ENCODE data around the gene ZNF883.

ZNF883 gene

DNA sequence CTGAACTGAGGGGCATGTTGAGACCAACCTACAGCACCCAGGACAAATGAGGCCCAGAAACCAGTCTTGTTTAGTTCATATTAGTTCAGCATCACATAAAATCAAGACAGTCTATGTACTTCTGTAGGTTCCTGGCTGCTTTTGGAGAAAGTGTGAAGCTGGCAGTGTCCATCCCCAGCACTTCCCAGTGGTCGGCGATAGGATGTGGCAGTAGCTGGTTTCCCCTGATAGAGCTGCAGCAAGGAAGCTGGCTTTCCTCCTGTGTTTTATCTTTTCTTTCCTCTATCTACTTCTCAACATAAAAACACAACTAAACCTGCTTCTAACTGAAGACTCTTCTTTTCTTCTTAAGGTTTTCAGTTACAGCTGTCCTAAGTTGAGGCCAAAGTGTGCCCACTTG lies 78.3 kb downstream of the ZNF883 start:
- no peak for DNase-seq (ENCODE audit: extremely low read depth, insufficient read length)
- no peak overlapping the region for H3K4me3 ChIP-seq (replicated peaks; ENCODE audit: low read depth, low read length)
- H3K36me3 ChIP-seq (ENCODE audit: control insufficient read depth, insufficient read depth, low read length): no peaks in the 10 kb centered on the region
- no peaks in the 10 kb centered on the region; the same call in 1 of the 2 replicates for H3K27me3 ChIP-seq (replicated peaks; ENCODE audit: control insufficient read depth, insufficient read depth, low read length)
- TF ChIP-seq CTCF (IDR thresholded peaks at IDR 0.05; ENCODE audit: insufficient read depth, low read length, poor library complexity, severe bottlenecking): no peak

DNA sequence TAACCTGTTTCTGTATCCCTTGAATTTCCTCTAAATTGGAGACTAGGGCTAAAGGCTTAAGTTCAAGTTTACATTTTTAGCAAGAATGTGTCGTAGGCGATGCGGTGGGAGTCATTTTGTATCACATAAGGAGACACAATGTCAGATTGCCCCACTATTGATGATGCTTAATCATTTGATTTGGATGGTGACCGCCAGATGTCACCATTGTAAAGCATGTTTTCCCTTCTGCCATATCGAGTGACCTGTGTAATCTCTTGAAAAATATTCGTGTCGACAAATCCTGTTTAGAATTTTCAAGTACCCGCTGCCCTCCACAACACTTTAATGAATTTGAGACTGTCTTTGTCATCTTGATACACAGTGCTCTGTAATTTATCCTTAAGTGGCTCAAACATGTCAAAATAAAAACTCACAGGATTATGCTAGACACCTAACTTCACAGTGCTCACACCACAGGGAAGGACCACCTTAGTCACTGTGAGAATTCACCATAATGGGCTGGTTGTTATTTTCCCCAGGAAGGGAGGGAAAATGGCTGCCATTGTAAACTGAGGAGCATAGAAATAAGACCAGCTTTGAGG lies 86.8 kb downstream of the ZNF883 start:
- TF ChIP-seq CTCF (IDR thresholded peaks at IDR 0.05; ENCODE audit: insufficient read depth, low read length, poor library complexity, severe bottlenecking): peak; percentile 36
- Histone ChIP-seq H3K36me3 (ENCODE audit: control insufficient read depth, insufficient read depth, low read length) (no peaks in the 10 kb centered on the region), H3K27me3 (replicated peaks; ENCODE audit: control insufficient read depth, insufficient read depth, low read length) (no peaks in the 10 kb centered on the region), H3K4me3 (replicated peaks; ENCODE audit: low read depth, low read length) (no peak overlapping the region)
- DNase-seq (ENCODE audit: extremely low read depth, insufficient read length): no peak

- DNase-seq (ENCODE audit: extremely low read depth, insufficient read length): no peak
- Histone ChIP-seq H3K36me3 (ENCODE audit: control insufficient read depth, insufficient read depth, low read length) (no peaks in the 10 kb centered on the region), H3K27me3 (replicated peaks; ENCODE audit: control insufficient read depth, insufficient read depth, low read length) (no peaks in the 10 kb centered on the region), H3K4me3 (replicated peaks; ENCODE audit: low read depth, low read length) (no peak overlapping the region)
- TF ChIP-seq CTCF (IDR thresholded peaks at IDR 0.05; ENCODE audit: insufficient read depth, low read length, poor library complexity, severe bottlenecking): peak; percentile 74
Observed at GRCh38 chr9:112921549-112921948, 90.4 kb downstream of the ZNF883 start.

DNA sequence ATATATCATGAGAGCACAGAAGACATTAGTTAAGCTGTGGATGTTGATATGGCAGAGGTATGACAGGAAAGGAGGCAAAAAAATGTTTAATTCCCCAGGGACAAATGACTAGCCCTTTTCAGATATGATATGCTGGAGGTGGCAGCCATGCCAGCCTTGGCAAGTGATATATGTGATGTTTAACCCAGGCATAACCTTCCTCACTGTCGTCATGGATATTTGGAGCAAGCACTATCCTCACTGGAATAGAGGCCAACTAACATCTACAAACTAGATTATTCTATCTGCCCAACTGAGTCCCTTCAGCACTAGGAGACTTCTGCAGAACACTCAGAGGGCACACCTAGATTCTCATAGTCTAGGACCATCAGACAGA lies 94.0 kb downstream of the ZNF883 start:
- no peaks in the 10 kb centered on the region for H3K36me3 ChIP-seq (ENCODE audit: control insufficient read depth, insufficient read depth, low read length)
- DNase-seq (ENCODE audit: extremely low read depth, insufficient read length): no peak
- no peak for TF ChIP-seq CTCF (IDR thresholded peaks at IDR 0.05; ENCODE audit: insufficient read depth, low read length, poor library complexity, severe bottlenecking)
- no peaks in the 10 kb centered on the region for H3K27me3 ChIP-seq (replicated peaks; ENCODE audit: control insufficient read depth, insufficient read depth, low read length)
- H3K4me3 ChIP-seq (replicated peaks; ENCODE audit: low read depth, low read length): no peak overlapping the region

DNA sequence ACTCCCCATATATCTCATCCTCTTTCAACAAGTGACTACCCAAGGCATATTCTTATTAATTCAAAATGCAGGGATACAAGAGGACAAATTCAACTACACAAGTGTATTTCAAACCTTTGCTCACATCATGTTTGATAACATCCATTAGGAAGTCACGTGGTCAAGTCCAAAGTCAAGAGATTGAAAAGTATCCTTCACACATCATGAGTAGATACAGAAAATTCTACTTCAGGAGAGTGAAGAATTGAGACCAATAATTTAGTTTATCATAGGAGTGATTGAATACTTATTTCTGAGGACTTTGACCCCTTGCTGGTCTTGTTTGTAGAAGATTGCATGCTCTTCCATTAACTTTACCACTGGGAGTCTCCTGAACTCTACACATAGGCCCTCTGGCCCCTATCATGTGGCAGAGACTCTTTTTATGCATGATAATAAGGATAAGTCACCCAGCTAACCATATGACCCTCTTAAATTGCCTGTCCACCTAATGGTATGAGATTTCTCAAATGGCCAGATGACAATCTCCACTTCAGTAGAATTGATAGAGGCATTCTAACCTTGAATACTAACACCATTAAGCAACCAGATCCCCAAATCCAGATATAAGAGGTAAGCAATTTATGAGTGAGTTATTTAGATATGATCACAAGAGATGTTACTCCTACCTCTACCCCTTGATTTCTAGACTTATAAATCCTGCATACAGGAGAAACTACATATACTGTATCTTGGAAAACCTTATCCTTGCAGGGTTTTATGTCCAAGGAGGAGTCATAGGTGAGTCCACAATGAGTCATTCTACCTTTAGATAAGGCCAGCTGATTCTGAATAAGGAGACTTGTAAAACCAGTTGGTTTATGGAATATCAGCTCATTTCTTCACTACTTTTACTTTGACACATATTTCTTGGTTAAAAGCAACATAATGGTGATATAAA lies 94.7 kb downstream of the ZNF883 start:
- Histone ChIP-seq H3K27me3 (replicated peaks; ENCODE audit: control insufficient read depth, insufficient read depth, low read length) (no peaks in the 10 kb centered on the region), H3K36me3 (ENCODE audit: control insufficient read depth, insufficient read depth, low read length) (no peaks in the 10 kb centered on the region), H3K4me3 (replicated peaks; ENCODE audit: low read depth, low read length) (no peak overlapping the region)
- TF ChIP-seq CTCF (IDR thresholded peaks at IDR 0.05; ENCODE audit: insufficient read depth, low read length, poor library complexity, severe bottlenecking): no peak
- DNase-seq (ENCODE audit: extremely low read depth, insufficient read length): no peak
